ENCODE measurements around the gene ATP6V1A.

- TF ChIP-seq RAD21 (IDR thresholded peaks at IDR 0.05; ENCODE audit: low read depth) (no peak), CEBPB (IDR thresholded peaks at IDR 0.05) (no peak), YY1 (IDR thresholded peaks at IDR 0.05; ENCODE audit: low read depth) (no peak), USF1 (IDR thresholded peaks at IDR 0.05) (no peak), MAX (IDR thresholded peaks at IDR 0.05) (no peak), NFIC (IDR thresholded peaks at IDR 0.05) (no peak)
Measured at GRCh38 chr3:113728661-113729060, 18.2 kb upstream of the ATP6V1A start.

Data from Ishikawa (cell line).